Measurements from ENCODE around the gene CDK6. TPM values are rescaled to one million over a fixed set of nuclear protein-coding genes. Genes with fewer than 3 reads are reported as not detected.

Gene CDK6
- total RNA-seq, 3 donors from 2014 or later (not counting 1 experiment from before 2014, with no cell fraction given) = 41.1 to 46.3 (median 45.1) TPM

GRCh38 chr7:92845736-92846135 is 9.4 kb upstream of the CDK6 start:
- no peak overlapping the region for H3K27ac ChIP-seq (ENCODE audit: low read length)
- H3K36me3 ChIP-seq (ENCODE audit: control insufficient read depth, insufficient read depth, low read length) = no peaks in the 10 kb centered on the region
- intact Hi-C loops (cut with micrococcal nuclease) = no loop called here
- TF ChIP-seq CTCF (IDR thresholded peaks at IDR 0.05) = no peak
- no peak overlapping the region for H3K4me3 ChIP-seq (ENCODE audit: low read length)
- Mint-ChIP-seq H3K27ac (no peak overlapping the region), H3K4me1 (no peaks in the 10 kb centered on the region), H3K9me3 (no peaks in the 10 kb centered on the region), H3K4me3 (no peak overlapping the region), H3K36me3 (no peaks in the 10 kb centered on the region), H3K27me3 (ENCODE audit: low read depth in 2 of 2) (peaks cover 6 to 7% of the 10 kb centered on the region in 2 donors)
- no peaks in the 10 kb centered on the region for H3K4me1 ChIP-seq (ENCODE audit: control insufficient read depth, insufficient read depth, low read length)
- 66% methylated on average over 2 of the region's 2 CpGs for WGBS (ENCODE audit: insufficient coverage)
- no peaks in the 10 kb centered on the region for H3K27me3 ChIP-seq (ENCODE audit: control insufficient read depth, insufficient read depth, low read length)
- DNase-seq (no peak), ATAC-seq (no peak)
- H3K9me3 ChIP-seq (ENCODE audit: control insufficient read depth, insufficient read depth, low read length) = no peaks in the 10 kb centered on the region

DNA sequence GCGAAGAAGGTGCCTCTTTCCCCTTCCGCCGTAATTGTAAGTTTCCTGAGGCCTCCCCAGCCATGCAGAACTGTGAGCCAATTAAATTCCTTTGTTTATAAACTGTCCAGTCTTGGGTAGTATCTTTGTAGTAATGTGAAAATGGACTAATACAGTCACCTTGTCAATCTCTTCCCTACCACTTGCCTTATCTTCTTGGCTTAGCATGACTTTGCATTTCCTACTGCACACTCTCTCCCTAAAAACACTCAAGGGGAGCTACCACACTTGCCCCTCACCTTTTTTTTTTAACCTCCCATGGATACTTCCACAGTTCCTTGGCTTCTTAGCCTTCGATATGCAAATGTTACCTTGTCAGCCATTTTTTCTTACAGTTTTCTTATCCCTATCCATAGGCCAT is 7.4 kb upstream of the CDK6 start:
- ATAC-seq = no peak
- TF ChIP-seq CTCF (IDR thresholded peaks at IDR 0.05) = no peak
- Histone ChIP-seq H3K27ac (ENCODE audit: low read length) (no peak overlapping the region), H3K4me3 (ENCODE audit: low read length) (no peak overlapping the region), H3K27me3 (ENCODE audit: control insufficient read depth, insufficient read depth, low read length) (no peaks in the 10 kb centered on the region), H3K36me3 (ENCODE audit: control insufficient read depth, insufficient read depth, low read length) (no peaks in the 10 kb centered on the region), H3K9me3 (ENCODE audit: control insufficient read depth, insufficient read depth, low read length) (no peaks in the 10 kb centered on the region), H3K4me1 (ENCODE audit: control insufficient read depth, insufficient read depth, low read length) (no peaks in the 10 kb centered on the region)
- Mint-ChIP-seq H3K4me1 (no peaks in the 10 kb centered on the region), H3K4me3 (no peak overlapping the region), H3K27ac (no peak overlapping the region), H3K9me3 (no peaks in the 10 kb centered on the region), H3K36me3 (no peaks in the 10 kb centered on the region), H3K27me3 (ENCODE audit: low read depth in 2 of 2) (peaks cover under 1 to 10% of the 10 kb centered on the region in 2 donors)
- intact Hi-C loops (cut with micrococcal nuclease) = no loop called here
- no peak for DNase-seq
- 94% methylated on average over 3 of the region's 4 CpGs for WGBS (ENCODE audit: insufficient coverage)

DNA sequence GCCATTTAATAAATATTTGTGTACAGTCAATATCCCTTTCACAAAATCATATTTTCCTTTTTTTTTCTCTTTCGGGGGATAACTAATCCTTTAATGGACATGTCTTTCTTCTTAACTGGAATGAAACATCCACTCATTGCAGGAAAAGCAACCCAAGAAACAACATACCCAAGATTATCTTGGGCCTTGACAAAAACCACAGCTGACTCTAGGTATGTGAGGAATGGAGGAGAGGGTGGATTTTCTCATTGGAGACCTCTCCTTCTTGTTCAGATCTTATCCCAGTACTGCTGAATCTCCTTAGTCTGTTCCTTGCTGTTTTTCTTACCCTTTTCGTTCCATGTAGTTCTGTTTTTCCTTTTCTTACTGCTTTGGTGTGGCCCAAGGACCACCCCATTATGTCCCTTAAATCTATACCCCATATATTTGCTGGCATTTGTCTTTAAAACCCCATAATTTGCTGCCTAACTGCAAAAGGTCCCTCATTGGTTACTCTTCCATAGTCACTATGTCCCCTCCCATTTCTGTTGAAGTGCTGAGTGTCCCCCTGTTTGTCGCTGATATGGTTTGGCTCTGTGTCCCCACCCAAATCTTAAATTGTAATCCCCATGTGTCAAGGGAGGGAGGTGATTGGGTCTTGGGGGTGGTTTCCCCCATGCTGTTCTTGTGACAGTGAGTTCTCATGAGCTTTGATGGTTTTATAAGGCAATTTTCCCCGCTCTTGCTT is 6.8 kb upstream of the CDK6 start:
- intact Hi-C loops (cut with micrococcal nuclease) = no loop called here
- no peak for ATAC-seq
- H3K4me3 Mint-ChIP-seq = no peak overlapping the region
- no peak for TF ChIP-seq CTCF (IDR thresholded peaks at IDR 0.05)
- H3K4me3 ChIP-seq (ENCODE audit: low read length) = no peak overlapping the region
- H3K36me3 Mint-ChIP-seq = no peaks in the 10 kb centered on the region
- 87% methylated on average over 2 of the region's 4 CpGs for whole genome bisulfite sequencing (ENCODE audit: insufficient coverage)
- no peaks in the 10 kb centered on the region for H3K9me3 Mint-ChIP-seq
- H3K27me3 Mint-ChIP-seq (ENCODE audit: low read depth in 2 of 2) = peaks cover 0 to 10% of the 10 kb centered on the region in 2 donors
- H3K27ac Mint-ChIP-seq = no peak overlapping the region
- H3K27me3 ChIP-seq (ENCODE audit: control insufficient read depth, insufficient read depth, low read length) = no peaks in the 10 kb centered on the region
- no peaks in the 10 kb centered on the region for H3K36me3 ChIP-seq (ENCODE audit: control insufficient read depth, insufficient read depth, low read length)
- no peaks in the 10 kb centered on the region for H3K4me1 ChIP-seq (ENCODE audit: control insufficient read depth, insufficient read depth, low read length)
- DNase-seq = no peak
- H3K27ac ChIP-seq (ENCODE audit: low read length) = no peak overlapping the region
- no peaks in the 10 kb centered on the region for H3K4me1 Mint-ChIP-seq
- no peaks in the 10 kb centered on the region for H3K9me3 ChIP-seq (ENCODE audit: control insufficient read depth, insufficient read depth, low read length)

GRCh38 chr7:92841192-92841591 is 4.8 kb upstream of the CDK6 start:
- H3K4me1 Mint-ChIP-seq = peaks cover 8 to 9% of the 10 kb centered on the region in 2 donors
- no peak for DNase-seq
- H3K9me3 ChIP-seq (ENCODE audit: control insufficient read depth, insufficient read depth, low read length) = no peaks in the 10 kb centered on the region
- no peak for ATAC-seq
- no peak for TF ChIP-seq CTCF (IDR thresholded peaks at IDR 0.05)
- H3K4me1 ChIP-seq (ENCODE audit: control insufficient read depth, insufficient read depth, low read length) = no peaks in the 10 kb centered on the region
- no peaks in the 10 kb centered on the region for H3K36me3 Mint-ChIP-seq
- peaks cover 0 to 10% of the 10 kb centered on the region in 2 donors for H3K27me3 Mint-ChIP-seq (ENCODE audit: low read depth in 2 of 2)
- no peaks in the 10 kb centered on the region for H3K27me3 ChIP-seq (ENCODE audit: control insufficient read depth, insufficient read depth, low read length)
- no peak overlapping the region for H3K4me3 ChIP-seq (ENCODE audit: low read length)
- H3K36me3 ChIP-seq (ENCODE audit: control insufficient read depth, insufficient read depth, low read length) = no peaks in the 10 kb centered on the region
- no peak overlapping the region for H3K27ac ChIP-seq (ENCODE audit: low read length)
- no peaks in the 10 kb centered on the region for H3K9me3 Mint-ChIP-seq
- H3K27ac Mint-ChIP-seq = no peak overlapping the region
- 79% methylated on average over 3 of the region's 3 CpGs for WGBS (ENCODE audit: insufficient coverage)
- no peak overlapping the region for H3K4me3 Mint-ChIP-seq
- intact Hi-C loops (cut with micrococcal nuclease) = no loop called here
